ENCODE measurements around the gene RHAG. TPM values are rescaled to one million over a fixed set of nuclear protein-coding genes. Genes with fewer than 3 reads are reported as not detected.

RHAG gene
- total and polyA plus RNA-seq, 10 donors, result 0.35 to 14.7 (median 2.6) TPM; not detected in 3

DNA sequence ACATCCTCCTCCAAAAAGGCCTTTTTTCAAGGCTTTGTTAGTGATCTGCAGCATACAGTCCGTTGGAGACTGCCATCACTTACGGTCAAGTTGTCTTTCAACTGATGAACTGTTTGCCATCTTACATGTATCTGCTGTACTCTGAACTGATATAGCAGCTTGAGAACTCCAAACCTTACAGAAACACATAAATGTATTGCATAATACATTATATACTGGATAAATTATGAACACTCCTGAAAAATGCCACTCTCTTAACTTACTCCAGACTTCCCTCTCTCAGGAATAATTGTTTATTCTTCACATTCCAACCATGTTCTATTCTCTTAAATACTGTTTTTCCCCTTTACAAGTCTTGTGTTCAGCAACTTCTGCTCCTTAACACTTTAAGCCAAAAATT, 14.6 kb upstream of the RHAG start:
- H3K9me3 ChIP-seq, result no peaks in the 10 kb centered on the region
- DNase-seq, result no peak
- no peaks in the 10 kb centered on the region for H3K36me3 ChIP-seq
- H3K4me1 ChIP-seq, result no peaks in the 10 kb centered on the region
- TF ChIP-seq POLR2AphosphoS5 (IDR thresholded peaks at IDR 0.05) (no peak), POLR2A (IDR thresholded peaks at IDR 0.05) (no peak)
- TF ChIP-seq, protein P1, sequence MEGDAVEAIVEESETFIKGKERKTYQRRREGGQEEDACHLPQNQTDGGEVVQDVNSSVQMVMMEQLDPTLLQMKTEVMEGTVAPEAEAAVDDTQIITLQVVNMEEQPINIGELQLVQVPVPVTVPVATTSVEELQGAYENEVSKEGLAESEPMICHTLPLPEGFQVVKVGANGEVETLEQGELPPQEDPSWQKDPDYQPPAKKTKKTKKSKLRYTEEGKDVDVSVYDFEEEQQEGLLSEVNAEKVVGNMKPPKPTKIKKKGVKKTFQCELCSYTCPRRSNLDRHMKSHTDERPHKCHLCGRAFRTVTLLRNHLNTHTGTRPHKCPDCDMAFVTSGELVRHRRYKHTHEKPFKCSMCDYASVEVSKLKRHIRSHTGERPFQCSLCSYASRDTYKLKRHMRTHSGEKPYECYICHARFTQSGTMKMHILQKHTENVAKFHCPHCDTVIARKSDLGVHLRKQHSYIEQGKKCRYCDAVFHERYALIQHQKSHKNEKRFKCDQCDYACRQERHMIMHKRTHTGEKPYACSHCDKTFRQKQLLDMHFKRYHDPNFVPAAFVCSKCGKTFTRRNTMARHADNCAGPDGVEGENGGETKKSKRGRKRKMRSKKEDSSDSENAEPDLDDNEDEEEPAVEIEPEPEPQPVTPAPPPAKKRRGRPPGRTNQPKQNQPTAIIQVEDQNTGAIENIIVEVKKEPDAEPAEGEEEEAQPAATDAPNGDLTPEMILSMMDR (IDR thresholded peaks at IDR 0.05 in 8 of 11, conservative IDR thresholded peaks at IDR 0.05 in 3 of 11), result no peak
- intact Hi-C loops (cut with DNase I; ENCODE audit: low total_unique reads), result no loop called here
- no peak overlapping the region for H3K4me3 ChIP-seq
- WGBS, 5 donors, result 79 to 89% (median 86%) methylated on average over 2 of the region's 2 CpGs
- no peak overlapping the region for H3K27ac ChIP-seq
- H3K27me3 ChIP-seq (replicated peaks in 1 of 7), result no peaks in the 10 kb centered on the region

DNA sequence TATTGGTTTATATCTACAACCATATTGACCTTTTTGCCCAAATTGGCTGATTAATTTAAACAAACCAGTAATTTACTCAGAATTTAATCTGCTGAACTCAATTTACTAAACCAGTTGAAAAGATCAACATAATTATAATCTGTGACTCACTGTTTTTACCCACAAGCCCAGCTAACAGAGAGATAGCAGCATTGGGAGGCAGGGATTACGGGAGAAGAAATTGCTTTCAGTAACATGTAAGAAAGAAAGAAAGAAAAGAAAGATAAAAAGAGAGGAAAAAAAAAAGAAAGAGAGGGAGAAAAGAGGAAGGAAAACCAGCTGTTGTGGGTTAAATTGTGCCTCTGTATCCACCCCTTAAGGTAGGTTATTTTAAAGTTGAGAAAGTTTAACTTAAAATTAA, 13.3 kb upstream of the RHAG start:
- no peaks in the 10 kb centered on the region for H3K4me1 ChIP-seq
- no peaks in the 10 kb centered on the region for H3K9me3 ChIP-seq
- no peaks in the 10 kb centered on the region for H3K27me3 ChIP-seq (replicated peaks in 1 of 7)
- WGBS, 5 donors, result 56 to 91% (median 68%) methylated on average over 1 of the region's 1 CpG
- TF ChIP-seq, protein P1 (IDR thresholded peaks at IDR 0.05 in 8 of 11, conservative IDR thresholded peaks at IDR 0.05 in 3 of 11), result no peak
- TF ChIP-seq POLR2A (IDR thresholded peaks at IDR 0.05) (no peak), POLR2AphosphoS5 (IDR thresholded peaks at IDR 0.05) (no peak)
- H3K36me3 ChIP-seq, result no peaks in the 10 kb centered on the region
- intact Hi-C loops (cut with DNase I; ENCODE audit: low total_unique reads), result no loop called here
- H3K27ac ChIP-seq, result no peak overlapping the region
- no peak for DNase-seq
- H3K4me3 ChIP-seq, result no peak overlapping the region

DNA sequence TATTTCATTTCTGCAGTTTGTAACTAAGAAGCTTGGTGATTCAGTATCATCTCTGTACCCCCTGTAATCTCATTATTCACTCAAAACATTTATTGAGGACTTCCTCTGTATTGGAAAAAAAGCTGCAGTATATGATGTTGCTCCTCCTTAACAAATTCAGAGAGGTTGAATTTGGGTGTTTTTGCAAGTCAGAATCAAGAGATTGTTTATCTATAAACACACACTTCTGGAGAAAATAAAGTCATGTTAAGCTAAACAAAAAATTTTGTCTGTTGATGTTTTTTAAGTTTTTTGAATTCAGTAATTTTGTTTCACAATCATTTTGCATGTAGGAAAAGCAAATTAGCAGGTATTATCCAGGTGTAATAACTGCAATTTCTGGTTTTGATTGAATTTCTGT, 11.4 kb upstream of the RHAG start:
- no peaks in the 10 kb centered on the region for H3K4me1 ChIP-seq
- H3K27ac ChIP-seq, result no peak overlapping the region
- no peak for DNase-seq
- H3K4me3 ChIP-seq, result no peak overlapping the region
- H3K36me3 ChIP-seq, result no peaks in the 10 kb centered on the region
- H3K27me3 ChIP-seq (replicated peaks in 1 of 7), result no peaks in the 10 kb centered on the region
- no peak for TF ChIP-seq POLR2AphosphoS5 (IDR thresholded peaks at IDR 0.05)
- TF ChIP-seq, protein P1 (IDR thresholded peaks at IDR 0.05 in 8 of 11, conservative IDR thresholded peaks at IDR 0.05 in 3 of 11), result no peak
- no peak for TF ChIP-seq POLR2A (IDR thresholded peaks at IDR 0.05)
- intact Hi-C loops (cut with DNase I; ENCODE audit: low total_unique reads), result no loop called here
- H3K9me3 ChIP-seq, result no peaks in the 10 kb centered on the region

DNA sequence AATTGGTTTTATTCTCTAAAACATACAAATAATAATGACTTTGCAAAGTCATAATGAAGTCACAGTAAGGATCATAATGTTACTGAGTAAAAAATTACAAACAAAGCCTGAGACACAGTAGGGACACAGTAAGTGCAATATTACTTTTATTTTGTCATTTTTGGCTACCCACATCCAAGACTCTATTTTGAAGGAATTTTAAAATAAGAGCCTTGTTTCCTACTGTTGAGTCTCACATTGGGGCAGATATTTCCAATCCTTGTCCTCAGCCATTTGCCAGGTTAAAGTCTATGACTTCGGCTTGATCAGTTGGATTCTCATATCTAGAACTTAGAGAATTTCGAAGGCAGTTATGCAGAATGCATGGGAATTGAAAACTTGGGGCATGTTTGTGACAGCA, 10.8 kb upstream of the RHAG start:
- no peak for TF ChIP-seq POLR2AphosphoS5 (IDR thresholded peaks at IDR 0.05)
- no peaks in the 10 kb centered on the region for H3K4me1 ChIP-seq
- intact Hi-C loops (cut with DNase I; ENCODE audit: low total_unique reads), result no loop called here
- no peak overlapping the region for H3K4me3 ChIP-seq
- no peak overlapping the region for H3K27ac ChIP-seq
- DNase-seq, result no peak
- no peaks in the 10 kb centered on the region for H3K27me3 ChIP-seq (replicated peaks in 1 of 7)
- H3K36me3 ChIP-seq, result no peaks in the 10 kb centered on the region
- 77 to 91% (median 83%) methylated on average over 2 of the region's 2 CpGs for WGBS, 5 donors
- H3K9me3 ChIP-seq, result no peaks in the 10 kb centered on the region

DNA sequence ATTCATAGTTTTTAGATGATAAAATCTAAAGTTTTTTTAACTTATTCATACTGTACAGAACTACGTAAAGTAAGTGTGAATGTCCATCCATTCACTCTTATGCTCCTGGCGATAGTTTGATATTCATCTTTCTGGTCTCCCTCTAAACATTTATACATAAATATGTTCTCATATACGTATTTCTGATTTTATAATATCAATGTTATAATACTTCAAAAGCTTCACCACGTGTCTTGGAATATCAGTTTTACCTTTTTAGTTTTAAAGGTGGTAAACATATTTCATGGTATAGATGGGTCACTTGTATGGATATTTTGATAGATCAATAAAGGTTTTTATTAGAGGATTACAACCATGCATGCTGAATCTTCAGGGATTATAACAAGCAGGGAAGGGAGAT, 10.3 kb upstream of the RHAG start:
- no peak overlapping the region for H3K27ac ChIP-seq
- H3K27me3 ChIP-seq (replicated peaks in 1 of 7), result no peaks in the 10 kb centered on the region
- H3K4me3 ChIP-seq, result no peak overlapping the region
- no peaks in the 10 kb centered on the region for H3K9me3 ChIP-seq
- no peaks in the 10 kb centered on the region for H3K4me1 ChIP-seq
- intact Hi-C loops (cut with DNase I; ENCODE audit: low total_unique reads), result no loop called here
- DNase-seq, result no peak
- 73 to 79% (median 78%) methylated on average over 4 of the region's 4 CpGs for whole genome bisulfite sequencing, 5 donors
- no peak for TF ChIP-seq POLR2A (IDR thresholded peaks at IDR 0.05)
- TF ChIP-seq, protein P1 (IDR thresholded peaks at IDR 0.05 in 8 of 11, conservative IDR thresholded peaks at IDR 0.05 in 3 of 11), result no peak
- no peak for TF ChIP-seq POLR2AphosphoS5 (IDR thresholded peaks at IDR 0.05)
- no peaks in the 10 kb centered on the region for H3K36me3 ChIP-seq

Data from spleen (tissue), 11 donors.